Stomach (tissue), 4 donors: ENCODE data around the gene FFAR3.

Experiments used
- CTCF ChIP-seq, 7 experiments: fragments of 450-650 bp in 4 of 7; fragments of 200-600 bp in 3 of 7; sonication (generic) in 3 of 7; IDR thresholded peaks; one replicate each; pipeline ENCODE4 v1.5.1; 2016 to 2019; ENCODE audit warnings: antibody characterized with exemption in 7 of 7, control low read depth in 2 of 7, mild to moderate bottlenecking in 1 of 7
- EP300 ChIP-seq: sonication (generic); formaldehyde crosslinking; IDR thresholded peaks from one replicate; pipeline ENCODE4 v1.6.1; 2017; ENCODE audit warnings: antibody characterized with exemption
- POLR2A ChIP-seq, 4 donors: fragments of 450-650 bp; IDR thresholded peaks; one replicate each; pipeline ENCODE4 v1.6.1; 2016; ENCODE audit warnings: antibody characterized with exemption in 4 of 4, control low read depth in 2 of 4, mild to moderate bottlenecking in 1 of 4, moderate library complexity in 1 of 4
- POLR2AphosphoS5 ChIP-seq, 3 donors: sonication (generic); formaldehyde crosslinking; IDR thresholded peaks; one replicate each; pipeline ENCODE4 v1.6.1; 2016; ENCODE audit warnings: antibody characterized with exemption in 3 of 3

- TF ChIP-seq CTCF (IDR thresholded peaks at IDR 0.05) (no peak), POLR2A (IDR thresholded peaks at IDR 0.05) (no peak), EP300 (no peak), POLR2AphosphoS5 (IDR thresholded peaks at IDR 0.05) (no peak)
Observed at GRCh38 chr19:35403116-35403760, 45.0 kb downstream of the FFAR3 start.
